Measurements from ENCODE around the gene EDIL3. TPM values are rescaled to one million over a fixed set of nuclear protein-coding genes. Genes with fewer than 3 reads are reported as not detected.

Gene EDIL3
- total and polyA plus RNA-seq, 2 of the 13 experiments (the other 11 are each of a cell fraction or from before 2014, with no cell fraction given), result 0.01 TPM; not detected in 1

- DNase-seq (ENCODE audit: low spot score) (no peak), ATAC-seq (no peak), FAIRE-seq (no peak)
- H3K9ac ChIP-seq (ENCODE audit: insufficient read depth, low read depth, low read length), result no peak overlapping the region
- no peak overlapping the region for H3K4me3 ChIP-seq (replicated peaks in 1 of 3; ENCODE audit: insufficient read depth in 1 of 3, low read depth in 2 of 3, low read length in 3 of 3)
- H3K27ac ChIP-seq (ENCODE audit: extremely low read length, insufficient read depth, low read length), result no peak overlapping the region
- BruUV-seq (replicated peaks), result no TSS peak
- H3K4me2 ChIP-seq (ENCODE audit: low read depth, low read length), result no peak overlapping the region
- no peaks in the 10 kb centered on the region for H3K36me3 ChIP-seq (replicated peaks in 1 of 2; ENCODE audit: control insufficient read depth in 1 of 2, insufficient read depth in 2 of 2, low read length in 2 of 2)
- TF ChIP-seq PRMT3 (CRISPR knock-in tag; IDR thresholded peaks at IDR 0.05; ENCODE audit: borderline replicate concordance, low read depth), result no peak
- no peak for TF ChIP-seq DDIT3 (CRISPR knock-in tag; IDR thresholded peaks at IDR 0.05)
- no peak for TF ChIP-seq ZGPAT (CRISPR knock-in tag; IDR thresholded peaks at IDR 0.05)
- TF ChIP-seq SATB2 (CRISPR knock-in tag; IDR thresholded peaks at IDR 0.05), result no peak
- no peak for TF ChIP-seq NFRKB (IDR thresholded peaks at IDR 0.05)
- no peak for TF ChIP-seq ZNF253 (CRISPR knock-in tag; IDR thresholded peaks at IDR 0.05; ENCODE audit: borderline replicate concordance)
- TF ChIP-seq ZNF646 (CRISPR knock-in tag; IDR thresholded peaks at IDR 0.05), result no peak
- TF ChIP-seq PCBP2 (optimal IDR thresholded peaks at IDR 0.05; ENCODE audit: low read depth, low read length, poor library complexity, severe bottlenecking), result no peak
- no peaks in the 10 kb centered on the region for H3K79me2 ChIP-seq (ENCODE audit: insufficient read depth, low read length)
- no peaks in the 10 kb centered on the region for H4K20me1 ChIP-seq (ENCODE audit: insufficient read depth, low read length)
- WGBS (ENCODE audit: low lambda C conversion rate), result 59% methylated on average over 9 of the region's 9 CpGs
- intact Hi-C loops (cut with micrococcal nuclease; ENCODE audit: unreplicated experiment), result no loop called here
- H2AFZ ChIP-seq (ENCODE audit: low read length), result no peak overlapping the region
- no peaks in the 10 kb centered on the region for H3K27me3 ChIP-seq (ENCODE audit: control insufficient read depth in 1 of 2, insufficient read depth in 2 of 2, low read length in 2 of 2)
- POLR2A ChIA-PET, result no interaction called here
- H3K4me1 ChIP-seq (ENCODE audit: insufficient read depth, low read length), result no peaks in the 10 kb centered on the region
- CTCF ChIA-PET (ENCODE audit: low intra/inter-chr PET ratio, low total read pairs), result no interaction called here
- in situ Hi-C loops (cut with HindIII; ENCODE audit: extremely low pct_ligation_motif_present, low pct_unique_long_range_greater_than_20kb), result no loop called here
- H3K9me3 ChIP-seq (ENCODE audit: low read length), result no peaks in the 10 kb centered on the region
Observed at GRCh38 chr5:83991566-83992224, 393.0 kb downstream of the EDIL3 start.

All from HepG2 (cell line).